ENCODE measurements around the gene NSG1.

- TF ChIP-seq, protein P1, sequence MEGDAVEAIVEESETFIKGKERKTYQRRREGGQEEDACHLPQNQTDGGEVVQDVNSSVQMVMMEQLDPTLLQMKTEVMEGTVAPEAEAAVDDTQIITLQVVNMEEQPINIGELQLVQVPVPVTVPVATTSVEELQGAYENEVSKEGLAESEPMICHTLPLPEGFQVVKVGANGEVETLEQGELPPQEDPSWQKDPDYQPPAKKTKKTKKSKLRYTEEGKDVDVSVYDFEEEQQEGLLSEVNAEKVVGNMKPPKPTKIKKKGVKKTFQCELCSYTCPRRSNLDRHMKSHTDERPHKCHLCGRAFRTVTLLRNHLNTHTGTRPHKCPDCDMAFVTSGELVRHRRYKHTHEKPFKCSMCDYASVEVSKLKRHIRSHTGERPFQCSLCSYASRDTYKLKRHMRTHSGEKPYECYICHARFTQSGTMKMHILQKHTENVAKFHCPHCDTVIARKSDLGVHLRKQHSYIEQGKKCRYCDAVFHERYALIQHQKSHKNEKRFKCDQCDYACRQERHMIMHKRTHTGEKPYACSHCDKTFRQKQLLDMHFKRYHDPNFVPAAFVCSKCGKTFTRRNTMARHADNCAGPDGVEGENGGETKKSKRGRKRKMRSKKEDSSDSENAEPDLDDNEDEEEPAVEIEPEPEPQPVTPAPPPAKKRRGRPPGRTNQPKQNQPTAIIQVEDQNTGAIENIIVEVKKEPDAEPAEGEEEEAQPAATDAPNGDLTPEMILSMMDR (IDR thresholded peaks at IDR 0.05; ENCODE audit: insufficient read depth, low read depth, low read length) = no peak
- no peak for TF ChIP-seq EZH2 (IDR thresholded peaks at IDR 0.05; ENCODE audit: insufficient read depth, low read length)
Observed at GRCh38 chr4:4358093-4358854, 28.6 kb upstream of the NSG1 start.

All from astrocyte (in vitro differentiated cells and primary cell).